OCI-LY3 (cell line): ENCODE measurements around the gene ZEB1.

Experiments
- H2AFZ ChIP-seq: fragments of 200-600, 300-600 bp; shearing (Covaris generic); 2 replicates; pipeline ENCODE4 v1.6.0; 2014; ENCODE audit warnings: antibody characterized with exemption, low read depth, low read length
- H3K27ac ChIP-seq: fragments of 200-600, 300-600 bp; sonication (generic); 2 replicates; pipeline ENCODE4 v1.5.1; 2014; ENCODE audit warnings: mild to moderate bottlenecking, low read length, moderate library complexity, mixed read lengths
- H3K27me3 ChIP-seq: fragments of 200-600, 300-600 bp; sonication (generic); 2 replicates; pipeline ENCODE4 v1.6.1; 2014; ENCODE audit warnings: low read depth, low read length, mixed read lengths
- H3K36me3 ChIP-seq: fragments of 200-600, 300-600 bp; sonication (generic); replicated peaks from 2 replicates; pipeline ENCODE3; 2014; ENCODE audit warnings: low read depth, low read length, mixed read lengths
- H3K4me1 ChIP-seq: fragments of 300-600, 200-600 bp; sonication (generic); 2 replicates; pipeline ENCODE4 v1.6.1; 2014; ENCODE audit warnings: low read length, mixed read lengths
- H3K4me2 ChIP-seq: fragments of 200-600, 300-600 bp; sonication (generic); 2 replicates; pipeline ENCODE4 v1.6.1; 2014; ENCODE audit warnings: low read length, mixed read lengths
- H3K4me3 ChIP-seq: fragments of 300-600, 200-600 bp; sonication (generic); 2 replicates; pipeline ENCODE4 v1.5.1; 2014; ENCODE audit warnings: antibody characterized with exemption, mild to moderate bottlenecking, low read length, moderate library complexity
- H3K79me2 ChIP-seq: fragments of 300-600, 200-600 bp; shearing (Covaris generic); 2 replicates; pipeline ENCODE4 v1.6.1; 2014; ENCODE audit warnings: mild to moderate bottlenecking, low read length, mixed read lengths
- H3K9ac ChIP-seq: fragments of 300-600, 200-600 bp; shearing (Covaris generic); 2 replicates; pipeline ENCODE4 v1.6.0; 2014; ENCODE audit warnings: mild to moderate bottlenecking, low read length, moderate library complexity
- H3K9me3 ChIP-seq: fragments of 200-600, 300-600 bp; shearing (Covaris generic); 2 replicates; pipeline ENCODE4 v1.6.1; 2014; ENCODE audit warnings: low read length, mixed read lengths; ENCODE audit not compliant: insufficient read depth
- H4K20me1 ChIP-seq: fragments of 200-600, 300-600 bp; sonication (generic); 2 replicates; pipeline ENCODE4 v1.6.1; 2016; ENCODE audit warnings: low read length, mixed read lengths; ENCODE audit not compliant: insufficient read depth
- CTCF ChIP-seq: fragments of 200-600, 300-600 bp; sonication (generic); IDR thresholded peaks from 2 replicates; pipeline ENCODE4 v1.5.1; 2014; ENCODE audit warnings: antibody characterized with exemption, low read length, low read depth
- EZH2phosphoT487 ChIP-seq: fragments of 200-600 bp; shearing (Covaris generic); IDR thresholded peaks from 2 replicates; pipeline ENCODE4 v1.6.1; 2018; ENCODE audit warnings: antibody characterized with exemption, mixed run types, low read depth

Gene ZEB1

GRCh38 chr10:31318854-31319601 is at the start of gene ZEB1:
ZEB1 (plus strand) TSS chr10:31319216; CDS start chr10:31319235, 19 bp downstream.
- Histone ChIP-seq H3K9me3 (no peaks in the 10 kb centered on the region), H3K4me1 (peaks cover 31% of the 10 kb centered on the region), H3K36me3 (peaks cover 5% of the 10 kb centered on the region), H3K9ac (peak within 1 kb of the TSS; percentile 99), H4K20me1 (peaks cover 32% of the 10 kb centered on the region), H3K27me3 (no peaks in the 10 kb centered on the region), H3K4me2 (peak within 1 kb of the TSS; percentile 97), H3K27ac (peak within 1 kb of the TSS; percentile 96), H3K79me2 (peaks cover 71% of the 10 kb centered on the region), H2AFZ (peak within 1 kb of the TSS; percentile 63; the same call in 1 of the 2 replicates), H3K4me3 (peak within 1 kb of the TSS; percentile 97)
- TF ChIP-seq EZH2phosphoT487 (no peak), CTCF (no peak)

- no peaks in the 10 kb centered on the region for H3K27me3 ChIP-seq
- H3K9me3 ChIP-seq = no peaks in the 10 kb centered on the region
- no peak overlapping the region for H2AFZ ChIP-seq
- no peaks in the 10 kb centered on the region for H3K36me3 ChIP-seq
- H3K4me3 ChIP-seq = no peak overlapping the region
- no peaks in the 10 kb centered on the region for H4K20me1 ChIP-seq
- no peak overlapping the region for H3K9ac ChIP-seq
- TF ChIP-seq EZH2phosphoT487 = no peak
- no peak for TF ChIP-seq CTCF
- no peak overlapping the region for H3K27ac ChIP-seq
- no peaks in the 10 kb centered on the region for H3K79me2 ChIP-seq
- H3K4me2 ChIP-seq = no peak overlapping the region
- H3K4me1 ChIP-seq = no peaks in the 10 kb centered on the region
Observed at GRCh38 chr10:31270954-31271353, 48.1 kb upstream of the ZEB1 start.

- H3K4me3 ChIP-seq = no peak overlapping the region
- H2AFZ ChIP-seq = no peak overlapping the region
- H3K4me2 ChIP-seq = no peak overlapping the region
- TF ChIP-seq EZH2phosphoT487 (no peak), CTCF (no peak)
- H3K9me3 ChIP-seq = no peaks in the 10 kb centered on the region
- no peaks in the 10 kb centered on the region for H3K36me3 ChIP-seq
- no peaks in the 10 kb centered on the region for H3K4me1 ChIP-seq
- H3K79me2 ChIP-seq = no peaks in the 10 kb centered on the region
- H3K27ac ChIP-seq = no peak overlapping the region
- no peaks in the 10 kb centered on the region for H4K20me1 ChIP-seq
- no peak overlapping the region for H3K9ac ChIP-seq
- H3K27me3 ChIP-seq = no peaks in the 10 kb centered on the region
Observed at GRCh38 chr10:31272841-31273240, 46.2 kb upstream of the ZEB1 start.

GRCh38 chr10:31273789-31274188 is 45.2 kb upstream of the ZEB1 start:
- Histone ChIP-seq H3K4me1 (no peaks in the 10 kb centered on the region), H3K9ac (no peak overlapping the region), H3K27me3 (no peaks in the 10 kb centered on the region), H4K20me1 (no peaks in the 10 kb centered on the region), H3K4me2 (no peak overlapping the region), H3K36me3 (no peaks in the 10 kb centered on the region), H3K9me3 (no peaks in the 10 kb centered on the region), H2AFZ (no peak overlapping the region), H3K27ac (no peak overlapping the region), H3K4me3 (no peak overlapping the region), H3K79me2 (no peaks in the 10 kb centered on the region)
- TF ChIP-seq EZH2phosphoT487 (no peak), CTCF (no peak)
